GM23338 (cell line): ENCODE data around the gene TUBA1B. TPM values are rescaled to one million over a fixed set of nuclear protein-coding genes. Genes with fewer than 3 reads are reported as not detected.

Experiments used
- ATAC-seq: fragments of 200-7000 bp; cut with Tn5 transposase; 3 replicates; pipeline ENCODE4 v1.9.1; 2020
- DNase-seq: peaks from one replicate; pipeline ENCODE4 v3.0.0-alpha.2; 2015; ENCODE audit warnings: low spot score
- H2AFZ ChIP-seq: fragments of 200-600 bp; sonication (generic); 2 replicates; pipeline ENCODE4 v1.8.0; 2016; ENCODE audit warnings: antibody characterized with exemption, mild to moderate bottlenecking, moderate library complexity
- H3F3A ChIP-seq: fragments of 200-600 bp; sonication (generic); replicated peaks from 2 replicates; pipeline ENCODE4 v1.8.0; 2017; ENCODE audit warnings: antibody characterized with exemption, mixed run types, low read depth
- H3K27ac ChIP-seq: fragments of 200-600 bp; sonication (generic); 2 replicates; pipeline ENCODE4 v1.6.1; 2016; ENCODE audit warnings: low read depth
- H3K27me3 ChIP-seq: fragments of 200-600 bp; sonication (generic); 2 replicates; pipeline ENCODE4 v1.8.0; 2016; ENCODE audit warnings: mild to moderate bottlenecking, mixed run types, moderate library complexity; ENCODE audit not compliant: insufficient read depth
- H3K36me3 ChIP-seq: fragments of 200-600 bp; sonication (generic); 2 replicates; pipeline ENCODE4 v1.8.0; 2016; ENCODE audit warnings: mild to moderate bottlenecking; ENCODE audit not compliant: insufficient read depth
- H3K4me1 ChIP-seq: fragments of 200-600 bp; sonication (generic); 2 replicates; pipeline ENCODE4 v1.8.0; 2016; ENCODE audit warnings: mild to moderate bottlenecking, moderate library complexity; ENCODE audit not compliant: insufficient read depth
- H3K4me2 ChIP-seq: fragments of 200-600 bp; sonication (generic); 2 replicates; pipeline ENCODE4 v1.7.1; 2017; ENCODE audit warnings: mixed run types
- H3K4me3 ChIP-seq: fragments of 200-600 bp; sonication (generic); 2 replicates; pipeline ENCODE4 v1.6.1; 2016; ENCODE audit warnings: mixed run types
- H3K79me2 ChIP-seq: fragments of 200-600 bp; sonication (generic); replicated peaks from 2 replicates; pipeline ENCODE4 v1.8.0; 2017; ENCODE audit warnings: mild to moderate bottlenecking; ENCODE audit not compliant: insufficient read depth
- H3K9me2 ChIP-seq: fragments of 200-600 bp; sonication (generic); 2 replicates; pipeline ENCODE4 v1.8.0; 2017; ENCODE audit not compliant: insufficient read depth
- H4K20me1 ChIP-seq: fragments of 200-600 bp; sonication (generic); replicated peaks from 2 replicates; pipeline ENCODE4 v1.8.0; 2017; ENCODE audit warnings: mild to moderate bottlenecking; ENCODE audit not compliant: insufficient read depth
- H3K27ac Mint-ChIP-seq: 2 replicates; pipeline ENCODE4 v1.8.0; 2020; ENCODE audit warnings: inconsistent platforms, mild to moderate bottlenecking, moderate library complexity, mixed read lengths
- H3K27me3 Mint-ChIP-seq: 3 replicates; pipeline ENCODE4 v1.8.0; 2022; ENCODE audit warnings: low read depth, mild to moderate bottlenecking, moderate library complexity, mixed read lengths, inconsistent platforms; ENCODE audit not compliant: insufficient read depth, poor library complexity
- H3K36me3 Mint-ChIP-seq: 3 replicates; pipeline ENCODE4 v1.8.0; 2021; ENCODE audit warnings: low read depth, mild to moderate bottlenecking, inconsistent platforms, moderate library complexity, mixed read lengths
- H3K4me1 Mint-ChIP-seq: 3 replicates; pipeline ENCODE4 v1.8.0; 2020; ENCODE audit warnings: mild to moderate bottlenecking, inconsistent platforms, mixed read lengths
- H3K4me3 Mint-ChIP-seq: 3 replicates; pipeline ENCODE4 v1.8.0; 2021; ENCODE audit warnings: moderate library complexity, mild to moderate bottlenecking, inconsistent platforms, mixed read lengths
- H3K9me3 Mint-ChIP-seq: 3 replicates; pipeline ENCODE4 v1.8.0; 2020; ENCODE audit warnings: moderate library complexity, mild to moderate bottlenecking, inconsistent platforms, mixed read lengths
- CTCF ChIP-seq, 2 experiments: fragments of 200-600 bp in 1 of 2; sonication (generic) in 1 of 2; conservative IDR thresholded peaks; 2 replicates each; pipeline versions ENCODE4 v1.5.1 to v1.6.1; 2016 to 2017; ENCODE audit warnings: antibody characterized with exemption in 2 of 2, low read depth in 2 of 2, mild to moderate bottlenecking in 2 of 2, moderate library complexity in 1 of 2
- ETS1 ChIP-seq: IDR thresholded peaks from 2 replicates; pipeline ENCODE4 v1.6.1; 2016; ENCODE audit warnings: antibody characterized with exemption
- EZH2 ChIP-seq: fragments of 200-600 bp; sonication (generic); IDR thresholded peaks from one replicate; pipeline ENCODE4 v1.8.0; 2017; ENCODE audit warnings: antibody characterized with exemption, mild to moderate bottlenecking, low read depth; ENCODE audit not compliant: unreplicated experiment
- EZH2phosphoT487 ChIP-seq: fragments of 200-600 bp; sonication (generic); IDR thresholded peaks from one replicate; pipeline ENCODE4 v1.8.1; 2018; ENCODE audit warnings: antibody characterized with exemption; ENCODE audit not compliant: unreplicated experiment
- JUNB ChIP-seq: IDR thresholded peaks from one replicate; pipeline ENCODE4 v1.6.1; 2016; ENCODE audit warnings: antibody characterized with exemption; ENCODE audit not compliant: unreplicated experiment
- POLR2AphosphoS5 ChIP-seq: IDR thresholded peaks from 2 replicates; pipeline ENCODE4 v1.6.1; 2016; ENCODE audit warnings: antibody characterized with exemption, low read depth
- REST ChIP-seq: IDR thresholded peaks from one replicate; pipeline ENCODE4 v1.6.1; 2018; ENCODE audit warnings: antibody characterized with exemption; ENCODE audit not compliant: unreplicated experiment
- STAT1 ChIP-seq: IDR thresholded peaks from one replicate; pipeline ENCODE4 v1.6.1; 2016; ENCODE audit warnings: antibody characterized with exemption; ENCODE audit not compliant: unreplicated experiment
- ZNF462 ChIP-seq: fragments of 250-450 bp; sonication (Bioruptor Pico); IDR thresholded peaks from 2 replicates; pipeline ENCODE4 v1.5.0; 2020; ENCODE audit warnings: mild to moderate bottlenecking, moderate library complexity
- polyA plus RNA-seq: library from polyadenylated mRNA; unstranded; fragments of >200 nt; fragmentation: Nextera tagmentation; extraction: Ambion mirVana; gene quantifications from 2 replicates; pipeline ENCODE4 v1.2.1, GENCODE V29; 2016
- total RNA-seq: library from RNA; depleted of rRNA; stranded (reverse); fragments of >200 nt; shearing (Covaris generic); gene quantifications from 2 replicates; pipeline ENCODE4 v1.2.3, GENCODE V29; 2014

The TUBA1B gene
- total and polyA plus RNA-seq, 2 experiments from 2014 or later = 1,116 to 2,718 TPM

GRCh38 chr12:49100380-49100779 is 30.8 kb downstream of the TUBA1B start (continued):
- TF ChIP-seq CTCF (conservative IDR thresholded peaks at IDR 0.05; ENCODE audit: low read depth in 2 of 2) (no peak), POLR2AphosphoS5 (no peak), STAT1 (no peak), JUNB (no peak), ETS1 (no peak), EZH2 (no peak)

- no peak overlapping the region for H3K4me2 ChIP-seq
- Mint-ChIP-seq H3K4me3 (no peak overlapping the region; the same call in 2 of the 3 replicates), H3K36me3 (peaks cover 38% of the 10 kb centered on the region), H3K9me3 (no peaks in the 10 kb centered on the region), H3K27ac (no peak overlapping the region), H3K4me1 (peaks cover 18% of the 10 kb centered on the region), H3K27me3 (peaks cover 25% of the 10 kb centered on the region)
- no peak for DNase-seq
- no peak for ATAC-seq
- no peaks in the 10 kb centered on the region for H3K79me2 ChIP-seq
- no peak overlapping the region for H3K27ac ChIP-seq
- no peak overlapping the region for H3K4me3 ChIP-seq
- no peak for TF ChIP-seq CTCF (conservative IDR thresholded peaks at IDR 0.05; ENCODE audit: low read depth in 2 of 2)
- TF ChIP-seq EZH2phosphoT487 = no peak
- TF ChIP-seq ZNF462 (CRISPR knock-in tag) = no peak
- TF ChIP-seq REST = no peak
- no peak overlapping the region for H2AFZ ChIP-seq
- H3K27me3 ChIP-seq = peaks cover 28% of the 10 kb centered on the region
- peaks cover 10% of the 10 kb centered on the region for H4K20me1 ChIP-seq
- 0 out of 2 replicates have a peak, but pooled peaks cover 4% of the 10 kb centered on the region for H3F3A ChIP-seq
- peaks cover 16% of the 10 kb centered on the region for H3K4me1 ChIP-seq
- H3K9me2 ChIP-seq = no peaks in the 10 kb centered on the region
- H3K36me3 ChIP-seq = peaks cover 4% of the 10 kb centered on the region; the same call in 1 of the 2 replicates
Observed at GRCh38 chr12:49098703-49099102, 32.5 kb downstream of the TUBA1B start.
